Transverse colon (tissue), 4 donors: ENCODE measurements around the gene KCTD19. TPM values are rescaled to one million over a fixed set of nuclear protein-coding genes. Genes with fewer than 3 reads are reported as not detected.
"Not testable (repeated sequence)": the region's sequence is repeated elsewhere in the genome, so short reads cannot be mapped to it uniquely, and the experiment has no call there.

Experiments used
- DNase-seq: peaks from one replicate; pipeline ENCODE4 v3.0.0-alpha.2; 2019
- H3K27ac ChIP-seq, 4 donors: fragments of 200-600 bp; sonication (generic); 2 replicates each; pipeline ENCODE4 v1.5.1; 2016 to 2018; ENCODE audit warnings: inconsistent platforms in 4 of 4
- H3K27me3 ChIP-seq: fragments of 200-600 bp; sonication (generic); 2 replicates; pipeline ENCODE4 v1.5.1; 2017; ENCODE audit warnings: inconsistent platforms
- H3K36me3 ChIP-seq, 4 donors: fragments of 200-600 bp; sonication (generic); 2 replicates each; pipeline ENCODE4 v1.5.1; 2017 to 2019; ENCODE audit warnings: inconsistent platforms in 4 of 4
- H3K4me1 ChIP-seq, 4 donors: fragments of 200-600 bp; sonication (generic); 2 replicates each; pipeline ENCODE4 v1.5.1; 2017 to 2020; ENCODE audit warnings: inconsistent platforms in 4 of 4
- H3K4me3 ChIP-seq, 4 donors: fragments of 200-600 bp; sonication (generic); 1 replicate in 1 of 4; 2 replicates in 3 of 4; pipeline versions ENCODE4 v1.5.1 to v1.6.1; 2017 to 2019; ENCODE audit warnings: inconsistent platforms in 4 of 4
- H3K9me3 ChIP-seq, 2 donors: fragments of 200-600 bp; sonication (generic); 2 replicates each; pipeline ENCODE4 v1.5.1; 2017 to 2019; ENCODE audit warnings: inconsistent platforms in 2 of 2
- CTCF ChIP-seq, 5 experiments: fragments of 200-600 bp in 3 of 5; fragments of 450-650 bp in 2 of 5; sonication (generic) in 3 of 5; IDR thresholded peaks; 1 replicate in 2 of 5; 2 replicates in 3 of 5; pipeline ENCODE4 v1.5.1; 2016 to 2017; ENCODE audit warnings: antibody characterized with exemption in 5 of 5, inconsistent platforms in 3 of 5, mild to moderate bottlenecking in 2 of 5, moderate library complexity in 1 of 5
- EP300 ChIP-seq: sonication (generic); formaldehyde crosslinking; IDR thresholded peaks from one replicate; pipeline ENCODE4 v1.6.1; 2017; ENCODE audit warnings: antibody characterized with exemption, low read depth
- POLR2A ChIP-seq: fragments of 450-650 bp; IDR thresholded peaks from one replicate; pipeline ENCODE4 v1.6.1; 2016; ENCODE audit warnings: antibody characterized with exemption, mild to moderate bottlenecking, moderate library complexity
- POLR2AphosphoS5 ChIP-seq, 3 donors: sonication (generic); formaldehyde crosslinking; IDR thresholded peaks; one replicate each; pipeline ENCODE4 v1.6.1; 2016; ENCODE audit warnings: antibody characterized with exemption in 3 of 3
- WGBS, 2 donors: methylation state at CpG; one replicate each; pipeline ENCODE4 v1.1.5; 2018; ENCODE audit warnings: low coverage in 1 of 2; 5-methylcytosine and 5-hydroxymethylcytosine counted together
- in situ Hi-C, 4 donors: fragments of 200-750 bp; cut with MboI; loops; one replicate each; pipeline versions ENCODE4 v1.15.0 to v1.15.1; 2017; ENCODE audit warnings: low sequenced_read_pairs in 3 of 4, low pct_ligation_motif_present in 1 of 4, low pct_unique_long_range_greater_than_20kb in 1 of 4
- intact Hi-C: fragments of 100-400 bp; cut with DNase I; formaldehyde crosslinking; loops from one replicate; pipeline ENCODE4 v1.15.1; 2023; ENCODE audit warnings: low total_unique reads
- total RNA-seq, 4 donors: library from RNA; depleted of rRNA; stranded (reverse); fragments of >200 nt; gene quantifications; one replicate each; pipeline ENCODE4 v1.1.0, GENCODE V29; 2016

KCTD19 gene
- total RNA-seq, 4 donors from 2014 or later: not detected

GRCh38 chr16:67364600-67365235 is 38.2 kb upstream of the KCTD19 start:
- Histone ChIP-seq H3K27me3 (no peaks in the 10 kb centered on the region), H3K4me3 (no peak overlapping the region), H3K4me1 (peaks cover 0 to 16% (median 3%) of the 10 kb centered on the region in 4 donors), H3K36me3 (no peaks in the 10 kb centered on the region), H3K27ac (peak overlapping the region in 3 of 4 donors; percentile 7 to 35 (median 33)), H3K9me3 (no peaks in the 10 kb centered on the region)
- no peak for DNase-seq
- intact Hi-C loops (no loop called here), in situ Hi-C loops (no loop called here)
- TF ChIP-seq POLR2AphosphoS5 (IDR thresholded peaks at IDR 0.05) (no peak), POLR2A (no peak), CTCF (IDR thresholded peaks at IDR 0.05) (no peak), EP300 (no peak)

- DNase-seq: no peak
- WGBS, 2 donors: 79 to 90% methylated on average over 3 of the region's 3 CpGs
- H3K36me3 ChIP-seq: no peaks in the 10 kb centered on the region
- H3K9me3 ChIP-seq: no peaks in the 10 kb centered on the region
- H3K4me3 ChIP-seq: no peak overlapping the region
- intact Hi-C loops: no loop called here
- H3K4me1 ChIP-seq: peaks cover 0 to 16% (median 3%) of the 10 kb centered on the region in 4 donors
- H3K27me3 ChIP-seq: no peaks in the 10 kb centered on the region
- TF ChIP-seq POLR2A (no peak), CTCF (IDR thresholded peaks at IDR 0.05) (no peak), POLR2AphosphoS5 (IDR thresholded peaks at IDR 0.05) (no peak), EP300 (no peak)
- no peak overlapping the region for H3K27ac ChIP-seq
- in situ Hi-C loops: no loop called here
Observed at GRCh38 chr16:67361038-67361437, 34.5 kb upstream of the KCTD19 start.

DNA sequence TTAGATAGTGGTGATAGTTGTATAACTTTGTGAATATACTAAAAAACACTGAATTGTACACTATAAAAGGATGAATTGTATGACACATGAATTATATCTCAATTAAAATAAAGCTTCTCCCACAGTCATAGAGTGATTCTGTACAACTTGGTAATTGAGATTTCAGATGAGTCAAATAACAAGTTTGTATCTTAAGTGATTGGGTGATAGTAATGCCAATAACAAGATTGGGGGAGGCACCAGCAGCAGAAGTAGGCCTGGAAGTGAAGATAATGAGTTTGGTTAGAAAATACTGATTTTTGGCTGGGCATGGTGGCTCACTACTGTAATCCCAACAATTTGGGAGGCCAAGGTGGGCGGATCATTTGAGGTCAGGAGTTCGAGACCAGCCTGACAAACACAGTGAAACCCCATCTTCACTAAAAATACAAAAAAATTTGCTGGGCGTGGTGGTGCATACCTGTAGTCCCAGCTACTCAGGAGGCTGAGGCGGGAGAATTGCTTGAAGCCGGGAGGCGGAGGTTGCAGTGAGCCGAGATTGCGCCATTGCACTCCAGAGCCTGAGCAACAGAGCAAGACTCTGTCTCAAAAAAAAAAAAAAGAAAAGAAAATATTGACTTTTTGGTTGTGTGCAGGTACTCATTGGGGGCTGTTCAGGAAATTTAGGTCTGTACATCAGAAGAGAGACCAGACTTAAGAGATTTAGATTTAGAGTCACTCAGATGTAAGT is 33.2 kb upstream of the KCTD19 start:
- in situ Hi-C loops, H3K4me3 ChIP-seq, H3K27ac ChIP-seq, H3K36me3 ChIP-seq, H3K27me3 ChIP-seq, H3K9me3 ChIP-seq, DNase-seq, intact Hi-C loops: not testable (repeated sequence)
- H3K4me1 ChIP-seq: peaks cover 0 to 11% (median 3%) of the 10 kb centered on the region in 4 donors
- 82 to 89% methylated on average over 8 of the region's 8 CpGs for WGBS, 2 donors

DNA sequence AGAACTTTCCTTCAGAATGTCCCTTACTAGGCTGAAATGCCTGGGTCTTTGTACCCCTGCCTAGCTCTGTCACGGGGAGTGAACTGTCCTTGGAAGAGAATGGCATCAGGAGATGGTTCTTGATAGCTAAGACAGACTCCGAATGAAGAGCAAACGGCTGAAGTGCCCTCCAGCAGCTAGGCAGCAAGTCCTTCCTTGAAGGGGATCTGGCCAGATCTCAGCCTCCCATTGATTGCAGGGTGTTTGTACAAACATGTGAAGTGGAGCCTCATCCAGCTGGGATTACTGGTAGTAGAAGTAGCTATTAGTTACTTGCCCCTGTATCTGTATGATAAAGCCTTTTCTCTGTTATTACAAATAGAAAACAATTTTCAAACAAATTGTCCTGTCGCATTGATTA is 31.0 kb upstream of the KCTD19 start:
- H3K4me3 ChIP-seq: no peak overlapping the region
- no peaks in the 10 kb centered on the region for H3K27me3 ChIP-seq
- no peak overlapping the region for H3K27ac ChIP-seq
- in situ Hi-C loops (no loop called here), intact Hi-C loops (no loop called here)
- no peaks in the 10 kb centered on the region for H3K4me1 ChIP-seq
- WGBS, 2 donors: 66 to 67% methylated on average over 4 of the region's 4 CpGs
- no peaks in the 10 kb centered on the region for H3K36me3 ChIP-seq
- DNase-seq: no peak
- TF ChIP-seq POLR2A (no peak), EP300 (no peak)
- no peaks in the 10 kb centered on the region for H3K9me3 ChIP-seq

- H3K27me3 ChIP-seq: no peaks in the 10 kb centered on the region
- H3K9me3 ChIP-seq: no peaks in the 10 kb centered on the region
- no peak overlapping the region for H3K27ac ChIP-seq
- 63 to 89% methylated on average over 3 of the region's 3 CpGs for WGBS, 2 donors
- no peaks in the 10 kb centered on the region for H3K36me3 ChIP-seq
- in situ Hi-C loops: no loop called here
- intact Hi-C loops: no loop called here
- TF ChIP-seq EP300: no peak
- TF ChIP-seq CTCF (IDR thresholded peaks at IDR 0.05): no peak
- TF ChIP-seq POLR2AphosphoS5 (IDR thresholded peaks at IDR 0.05): no peak
- TF ChIP-seq POLR2A: no peak
- no peak overlapping the region for H3K4me3 ChIP-seq
- no peaks in the 10 kb centered on the region for H3K4me1 ChIP-seq
- DNase-seq: no peak
Observed at GRCh38 chr16:67356396-67356795, 29.9 kb upstream of the KCTD19 start.

- H3K4me3 ChIP-seq, H3K36me3 ChIP-seq, in situ Hi-C loops, DNase-seq, H3K27me3 ChIP-seq, H3K27ac ChIP-seq, H3K4me1 ChIP-seq, H3K9me3 ChIP-seq, intact Hi-C loops: not testable (repeated sequence)
- WGBS, 2 donors: 95 to 99% methylated on average over 3 of the region's 3 CpGs
Observed at GRCh38 chr16:67352463-67352862, 25.9 kb upstream of the KCTD19 start.
